K562 (cell line): ENCODE results near the gene DAB2. TPM values are rescaled to one million over a fixed set of nuclear protein-coding genes. Genes with fewer than 3 reads are reported as not detected.

Experiments
- ESRRB ChIP-seq: fragments of 250-450 bp; sonication (Bioruptor Pico); IDR thresholded peaks from 2 replicates; pipeline ENCODE4 v1.5.0; 2020; ENCODE audit warnings: mild to moderate bottlenecking, moderate library complexity, borderline replicate concordance
- FOS ChIP-seq: IDR thresholded peaks from 3 replicates; pipeline ENCODE4 v1.6.1; 2011; ENCODE audit not compliant: insufficient read length; ENCODE audit errors: extremely low read depth
- HMGN3 ChIP-seq: IDR thresholded peaks from 2 replicates; pipeline ENCODE4 v1.6.1; 2011; ENCODE audit warnings: borderline replicate concordance, low read depth, mild to moderate bottlenecking, mixed read lengths, low read length; ENCODE audit not compliant: insufficient read length; ENCODE audit errors: extremely low read depth
- ILF3 ChIP-seq: fragments of 450-650 bp; IDR thresholded peaks from 2 replicates; pipeline ENCODE4 v1.6.1; 2018; ENCODE audit warnings: antibody characterized with exemption, mild to moderate bottlenecking, moderate library complexity, borderline replicate concordance
- MTA1 ChIP-seq: fragments of 450-650 bp; IDR thresholded peaks from 2 replicates; pipeline ENCODE4 v1.6.1; 2017; ENCODE audit warnings: borderline replicate concordance
- NCOA1 ChIP-seq: fragments of 450-650 bp; IDR thresholded peaks from 2 replicates; pipeline ENCODE4 v1.6.1; 2016; ENCODE audit warnings: low read depth
- NR2F6 ChIP-seq: fragments of 450-650 bp; formaldehyde crosslinking; IDR thresholded peaks from 2 replicates; pipeline ENCODE4 v1.4.0; 2020; ENCODE audit warnings: mild to moderate bottlenecking
- PHB2 ChIP-seq: fragments of 450-650 bp; IDR thresholded peaks from 2 replicates; pipeline ENCODE4 v1.6.1; 2017; ENCODE audit warnings: low read depth
- RAD51 ChIP-seq: fragments of 450-650 bp; IDR thresholded peaks from 2 replicates; pipeline ENCODE4 v1.7.1; 2016; ENCODE audit warnings: low read depth, mild to moderate bottlenecking, borderline replicate concordance
- RNF2 ChIP-seq: sonication (generic); IDR thresholded peaks from 2 replicates; pipeline ENCODE4 v1.6.1; 2016
- STAT5A ChIP-seq: IDR thresholded peaks from 2 replicates; pipeline ENCODE4 v1.6.1; 2012; ENCODE audit warnings: low read length, inconsistent platforms, borderline replicate concordance
- TAF7 ChIP-seq: fragments of 450-650 bp; IDR thresholded peaks from 2 replicates; pipeline ENCODE4 v1.6.1; 2016; ENCODE audit warnings: missing genetic modification characterization, missing compliant biosample characterization
- TBL1XR1 ChIP-seq, 2 experiments: IDR thresholded peaks; 2 replicates each; pipeline ENCODE4 v1.6.1; 2012; ENCODE audit warnings: improper control_type of control experiment in 2 of 2, low read length in 2 of 2, mild to moderate bottlenecking in 1 of 2
- ZEB2 ChIP-seq: fragments of 450-650 bp; IDR thresholded peaks from 2 replicates; pipeline ENCODE4 v1.6.1; 2016
- ZNF41 ChIP-seq: fragments of 250-450 bp; sonication (Bioruptor Pico); conservative IDR thresholded peaks from 2 replicates; pipeline ENCODE4 v1.4.0; 2020; ENCODE audit warnings: mild to moderate bottlenecking
- ZNF551 ChIP-seq: fragments of 250-450 bp; sonication (Bioruptor Pico); IDR thresholded peaks from 2 replicates; pipeline ENCODE4 v1.5.0; 2021; ENCODE audit warnings: mild to moderate bottlenecking, moderate library complexity
- ZNF561 ChIP-seq: fragments of 450-650 bp; formaldehyde crosslinking; conservative IDR thresholded peaks from 2 replicates; pipeline ENCODE4 v1.4.0; 2020; ENCODE audit warnings: mild to moderate bottlenecking, moderate library complexity
- ZNF785 ChIP-seq: fragments of 250-450 bp; sonication (Bioruptor Pico); IDR thresholded peaks from 2 replicates; pipeline ENCODE4 v1.4.0; 2020; ENCODE audit warnings: mild to moderate bottlenecking
- polyA plus RNA-seq, 8 experiments: library from polyadenylated mRNA; depleted of rRNA in 4 of 8; stranded (reverse) in 5 of 8; unstranded in 3 of 8; fragments of >200 nt; fragmentation: Nextera tagmentation in 2 of 8; fragmentation: Illumina TruSeq in 1 of 8; extraction: Ambion mirVana in 2 of 8; extraction: Trizol in 1 of 8; gene quantifications; 2 replicates each; pipeline versions ENCODE4 v1.2.1 to v1.2.3, GENCODE V29; 2011 to 2014; ENCODE audit warnings: inconsistent platforms in 1 of 8, missing spikeins in 1 of 8
- total RNA-seq, 7 experiments: library from RNA; depleted of rRNA in 6 of 7; stranded (reverse); fragments of >200 nt in 6 of 7; fragmentation: Illumina TruSeq in 2 of 7; extraction: Trizol in 2 of 7; gene quantifications; 2 replicates each; pipeline versions ENCODE4 v1.2.1 to v1.2.3, GENCODE V29; 2011 to 2021; ENCODE audit warnings: low replicate concordance in 1 of 7
- TF ChIP-seq, protein P1 (sequence below): fragments of 450-650 bp; formaldehyde crosslinking; IDR thresholded peaks from 2 replicates; pipeline ENCODE4 v1.4.0; 2022; ENCODE audit warnings: mild to moderate bottlenecking, moderate library complexity
- TF ChIP-seq, protein P2 (sequence below): fragments of 450-650 bp; formaldehyde crosslinking; conservative IDR thresholded peaks from 2 replicates; pipeline ENCODE4 v1.4.0; 2022; ENCODE audit warnings: mild to moderate bottlenecking, missing genetic modification characterization
- TF ChIP-seq, protein P3 (sequence below): fragments of 450-650 bp; formaldehyde crosslinking; IDR thresholded peaks from 2 replicates; pipeline ENCODE4 v1.4.0; 2022; ENCODE audit warnings: missing genetic modification characterization
- TF ChIP-seq, protein P4 (sequence below), 3 experiments: fragments of 200-800 bp in 1 of 3; fragments of 250-450 bp in 1 of 3; fragments of 450-650 bp in 1 of 3; sonication (Bioruptor Pico) in 1 of 3; sonication (Bioruptor generic) in 1 of 3; formaldehyde crosslinking in 1 of 3; IDR thresholded peaks; 2 replicates each; pipeline versions ENCODE4 v1.6.1 to v1.8.0; 2016 to 2022; ENCODE audit warnings: mild to moderate bottlenecking in 2 of 3, missing genetic modification characterization in 2 of 3, missing compliant biosample characterization in 1 of 3, moderate library complexity in 1 of 3

The DAB2 gene
- total and polyA plus RNA-seq, 9 of the 15 experiments (the other 6 are each of a cell fraction or from before 2014, with no cell fraction given), result 6.6 to 29.9 (median 24.1) TPM

DNA sequence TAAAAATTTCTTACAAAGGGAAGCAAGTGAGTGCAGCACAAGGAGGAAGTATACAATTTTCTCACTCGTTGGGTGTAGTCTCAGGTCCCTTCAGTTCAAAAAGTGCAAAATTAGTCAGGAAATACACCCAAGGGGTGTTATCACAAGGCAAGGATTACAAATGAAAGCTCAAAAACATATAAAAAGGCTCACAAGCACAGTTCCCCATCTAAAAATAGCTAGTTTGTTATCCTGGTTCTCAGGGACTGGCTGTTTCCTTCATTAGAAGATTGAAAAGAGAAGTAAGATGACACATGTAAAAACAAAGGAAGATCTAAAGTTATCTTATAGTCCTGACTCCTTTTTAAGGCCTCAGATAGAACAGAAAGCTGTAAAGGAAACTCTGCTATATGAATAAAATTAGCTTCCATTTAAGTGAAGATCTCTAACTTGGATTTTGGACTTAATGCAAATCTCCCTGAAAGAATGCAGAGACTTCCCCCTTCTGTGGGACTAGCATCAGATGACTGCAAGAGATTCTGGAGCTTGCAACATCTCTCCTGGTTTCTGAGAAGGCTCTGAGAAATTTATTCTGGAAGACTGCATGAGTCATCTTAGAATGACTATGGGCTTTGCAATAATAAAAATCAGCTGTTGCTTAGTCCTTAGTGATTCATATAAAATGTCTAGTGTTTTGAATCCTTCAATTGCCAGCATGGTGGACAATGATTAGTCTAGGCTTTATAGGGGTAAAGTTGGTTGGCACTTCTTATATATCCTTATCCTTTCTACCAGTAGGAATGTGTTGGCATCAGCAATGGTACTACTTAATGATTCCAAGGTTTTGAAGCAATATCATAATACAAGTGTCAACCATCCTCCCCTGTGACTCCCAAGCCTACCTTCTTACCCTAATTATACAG is 25.4 kb downstream of the DAB2 start (continued):
- TF ChIP-seq, protein P1, sequence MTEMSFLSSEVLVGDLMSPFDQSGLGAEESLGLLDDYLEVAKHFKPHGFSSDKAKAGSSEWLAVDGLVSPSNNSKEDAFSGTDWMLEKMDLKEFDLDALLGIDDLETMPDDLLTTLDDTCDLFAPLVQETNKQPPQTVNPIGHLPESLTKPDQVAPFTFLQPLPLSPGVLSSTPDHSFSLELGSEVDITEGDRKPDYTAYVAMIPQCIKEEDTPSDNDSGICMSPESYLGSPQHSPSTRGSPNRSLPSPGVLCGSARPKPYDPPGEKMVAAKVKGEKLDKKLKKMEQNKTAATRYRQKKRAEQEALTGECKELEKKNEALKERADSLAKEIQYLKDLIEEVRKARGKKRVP (CRISPR knock-in tag), result peak; percentile 81
- TF ChIP-seq ZEB2 (no peak; the same call in 1 of the 2 replicates), TAF7 (tag) (no peak), ZNF41 (peak; percentile 92), NR2F6 (CRISPR knock-in tag) (no peak), MTA1 (no peak), NCOA1 (peak; percentile 32; the same call in 1 of the 2 replicates), RNF2 (no peak; the same call in 1 of the 2 replicates), ZNF785 (CRISPR knock-in tag) (no peak), RAD51 (peak; percentile 34), ZNF561 (CRISPR knock-in tag) (no peak), ZNF551 (CRISPR knock-in tag) (no peak), STAT5A (peak; percentile 87), TBL1XR1 (IDR thresholded peaks at IDR 0.05; ENCODE audit: low read length in 2 of 2) (peak in 1 of 2 experiments; percentile 91; a peak in 2 of 4 replicates), HMGN3 (peak; percentile 49), ESRRB (CRISPR knock-in tag) (no peak), ILF3 (no peak), PHB2 (no peak), FOS (peak; percentile 68)
- TF ChIP-seq, protein P2, sequence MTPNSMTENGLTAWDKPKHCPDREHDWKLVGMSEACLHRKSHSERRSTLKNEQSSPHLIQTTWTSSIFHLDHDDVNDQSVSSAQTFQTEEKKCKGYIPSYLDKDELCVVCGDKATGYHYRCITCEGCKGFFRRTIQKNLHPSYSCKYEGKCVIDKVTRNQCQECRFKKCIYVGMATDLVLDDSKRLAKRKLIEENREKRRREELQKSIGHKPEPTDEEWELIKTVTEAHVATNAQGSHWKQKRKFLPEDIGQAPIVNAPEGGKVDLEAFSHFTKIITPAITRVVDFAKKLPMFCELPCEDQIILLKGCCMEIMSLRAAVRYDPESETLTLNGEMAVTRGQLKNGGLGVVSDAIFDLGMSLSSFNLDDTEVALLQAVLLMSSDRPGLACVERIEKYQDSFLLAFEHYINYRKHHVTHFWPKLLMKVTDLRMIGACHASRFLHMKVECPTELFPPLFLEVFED (CRISPR knock-in tag), result 0 out of 2 replicates have a peak, but pooled peaks have one; percentile 45
- TF ChIP-seq, protein P3, sequence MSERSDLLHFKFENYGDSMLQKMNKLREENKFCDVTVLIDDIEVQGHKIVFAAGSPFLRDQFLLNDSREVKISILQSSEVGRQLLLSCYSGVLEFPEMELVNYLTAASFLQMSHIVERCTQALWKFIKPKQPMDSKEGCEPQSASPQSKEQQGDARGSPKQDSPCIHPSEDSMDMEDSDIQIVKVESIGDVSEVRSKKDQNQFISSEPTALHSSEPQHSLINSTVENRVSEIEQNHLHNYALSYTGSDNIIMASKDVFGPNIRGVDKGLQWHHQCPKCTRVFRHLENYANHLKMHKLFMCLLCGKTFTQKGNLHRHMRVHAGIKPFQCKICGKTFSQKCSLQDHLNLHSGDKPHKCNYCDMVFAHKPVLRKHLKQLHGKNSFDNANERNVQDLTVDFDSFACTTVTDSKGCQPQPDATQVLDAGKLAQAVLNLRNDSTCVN (CRISPR knock-in tag), result no peak
- TF ChIP-seq, protein P4, sequence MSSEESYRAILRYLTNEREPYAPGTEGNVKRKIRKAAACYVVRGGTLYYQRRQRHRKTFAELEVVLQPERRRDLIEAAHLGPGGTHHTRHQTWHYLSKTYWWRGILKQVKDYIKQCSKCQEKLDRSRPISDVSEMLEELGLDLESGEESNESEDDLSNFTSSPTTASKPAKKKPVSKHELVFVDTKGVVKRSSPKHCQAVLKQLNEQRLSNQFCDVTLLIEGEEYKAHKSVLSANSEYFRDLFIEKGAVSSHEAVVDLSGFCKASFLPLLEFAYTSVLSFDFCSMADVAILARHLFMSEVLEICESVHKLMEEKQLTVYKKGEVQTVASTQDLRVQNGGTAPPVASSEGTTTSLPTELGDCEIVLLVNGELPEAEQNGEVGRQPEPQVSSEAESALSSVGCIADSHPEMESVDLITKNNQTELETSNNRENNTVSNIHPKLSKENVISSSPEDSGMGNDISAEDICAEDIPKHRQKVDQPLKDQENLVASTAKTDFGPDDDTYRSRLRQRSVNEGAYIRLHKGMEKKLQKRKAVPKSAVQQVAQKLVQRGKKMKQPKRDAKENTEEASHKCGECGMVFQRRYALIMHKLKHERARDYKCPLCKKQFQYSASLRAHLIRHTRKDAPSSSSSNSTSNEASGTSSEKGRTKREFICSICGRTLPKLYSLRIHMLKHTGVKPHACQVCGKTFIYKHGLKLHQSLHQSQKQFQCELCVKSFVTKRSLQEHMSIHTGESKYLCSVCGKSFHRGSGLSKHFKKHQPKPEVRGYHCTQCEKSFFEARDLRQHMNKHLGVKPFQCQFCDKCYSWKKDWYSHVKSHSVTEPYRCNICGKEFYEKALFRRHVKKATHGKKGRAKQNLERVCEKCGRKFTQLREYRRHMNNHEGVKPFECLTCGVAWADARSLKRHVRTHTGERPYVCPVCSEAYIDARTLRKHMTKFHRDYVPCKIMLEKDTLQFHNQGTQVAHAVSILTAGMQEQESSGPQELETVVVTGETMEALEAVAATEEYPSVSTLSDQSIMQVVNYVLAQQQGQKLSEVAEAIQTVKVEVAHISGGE (CRISPR knock-in tag; IDR thresholded peaks at IDR 0.05), result peak in 1 of 3 experiments; percentile 57; a peak in 2 of 6 replicates
